GM19351 (cell line): ENCODE data around the gene SLC36A3.
"Not testable (repeated sequence)": the region's sequence is repeated elsewhere in the genome, so short reads cannot be mapped to it uniquely, and the experiment has no call there.

ENCODE experiments used
- ATAC-seq: cut with Tn5 transposase; IDR thresholded peaks from one replicate; pipeline ENCODE4 v1.9.1; 2021; ENCODE audit warnings: mild to moderate bottlenecking, moderate library complexity; ENCODE audit not compliant: unreplicated experiment

SLC36A3 gene

GRCh38 chr5:151240268-151240835, 63.2 kb downstream of the SLC36A3 start:
- ATAC-seq = not testable (repeated sequence)

- peak; percentile 41 for ATAC-seq
These were observed 64.2 kb downstream of the SLC36A3 start for GRCh38 chr5:151239237-151239861.

- ATAC-seq = peak; percentile 31
These were observed 65.2 kb downstream of the SLC36A3 start for GRCh38 chr5:151238303-151238741.

- no peak for ATAC-seq
These were observed 65.9 kb downstream of the SLC36A3 start for GRCh38 chr5:151237685-151238084.

- ATAC-seq = no peak
These were observed 66.7 kb downstream of the SLC36A3 start for GRCh38 chr5:151236888-151237287.

- ATAC-seq = not testable (repeated sequence)
These were observed 68.4 kb downstream of the SLC36A3 start for GRCh38 chr5:151235239-151235571.

GRCh38 chr5:151234476-151235238, 68.9 kb downstream of the SLC36A3 start:
- ATAC-seq = peak; percentile 74

GRCh38 chr5:151233616-151234085, 69.9 kb downstream of the SLC36A3 start:
- ATAC-seq = peak; percentile 59

- ATAC-seq = no peak
These were observed 72.2 kb downstream of the SLC36A3 start for GRCh38 chr5:151231359-151231758.

GRCh38 chr5:151230048-151230680, 73.4 kb downstream of the SLC36A3 start:
- ATAC-seq = no peak

- ATAC-seq = no peak
These were observed 74.6 kb downstream of the SLC36A3 start for GRCh38 chr5:151228986-151229385.

- ATAC-seq = no peak
These were observed 75.6 kb downstream of the SLC36A3 start for GRCh38 chr5:151227918-151228447.
